ENCODE results near the gene MAP3K4.

DNA sequence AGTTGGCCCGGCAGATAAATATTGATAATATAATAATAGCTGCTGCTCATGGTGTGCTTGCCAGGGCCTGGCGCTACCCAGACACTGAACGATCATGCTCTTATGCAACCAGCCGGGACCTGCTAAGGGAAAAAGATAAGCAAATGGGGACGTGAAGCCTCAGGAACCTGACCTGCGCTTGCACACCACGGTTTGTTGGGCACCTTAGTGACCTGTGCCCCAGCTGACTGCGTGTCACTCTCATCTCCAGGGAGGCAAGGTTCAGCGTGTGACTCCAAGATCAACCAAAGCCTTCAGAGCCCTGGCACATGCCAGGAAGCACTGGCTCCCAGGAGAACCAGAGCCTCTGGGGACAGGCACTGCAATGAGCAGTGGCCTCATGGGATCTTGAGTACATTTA lies 171.2 kb downstream of the MAP3K4 start:
- TF ChIP-seq, protein P1, sequence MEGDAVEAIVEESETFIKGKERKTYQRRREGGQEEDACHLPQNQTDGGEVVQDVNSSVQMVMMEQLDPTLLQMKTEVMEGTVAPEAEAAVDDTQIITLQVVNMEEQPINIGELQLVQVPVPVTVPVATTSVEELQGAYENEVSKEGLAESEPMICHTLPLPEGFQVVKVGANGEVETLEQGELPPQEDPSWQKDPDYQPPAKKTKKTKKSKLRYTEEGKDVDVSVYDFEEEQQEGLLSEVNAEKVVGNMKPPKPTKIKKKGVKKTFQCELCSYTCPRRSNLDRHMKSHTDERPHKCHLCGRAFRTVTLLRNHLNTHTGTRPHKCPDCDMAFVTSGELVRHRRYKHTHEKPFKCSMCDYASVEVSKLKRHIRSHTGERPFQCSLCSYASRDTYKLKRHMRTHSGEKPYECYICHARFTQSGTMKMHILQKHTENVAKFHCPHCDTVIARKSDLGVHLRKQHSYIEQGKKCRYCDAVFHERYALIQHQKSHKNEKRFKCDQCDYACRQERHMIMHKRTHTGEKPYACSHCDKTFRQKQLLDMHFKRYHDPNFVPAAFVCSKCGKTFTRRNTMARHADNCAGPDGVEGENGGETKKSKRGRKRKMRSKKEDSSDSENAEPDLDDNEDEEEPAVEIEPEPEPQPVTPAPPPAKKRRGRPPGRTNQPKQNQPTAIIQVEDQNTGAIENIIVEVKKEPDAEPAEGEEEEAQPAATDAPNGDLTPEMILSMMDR (IDR thresholded peaks at IDR 0.05) = no peak
- TF ChIP-seq POLR2AphosphoS5 (IDR thresholded peaks at IDR 0.05) = no peak
